OCI-LY1 (cell line): Measurements from ENCODE around the gene PTPN5.

ENCODE experiments used
- EZH2 ChIP-seq: fragments of 200-600 bp; sonication (generic), shearing (Covaris generic); IDR thresholded peaks from 2 replicates; pipeline ENCODE4 v1.8.0; 2017; ENCODE audit warnings: borderline replicate concordance, mixed run types, mild to moderate bottlenecking, antibody characterized with exemption, low read length, moderate library complexity, mixed read lengths
- TF ChIP-seq, protein P1 (sequence below): fragments of 200-600 bp; sonication (generic), shearing (Covaris generic); IDR thresholded peaks from 2 replicates; pipeline ENCODE4 v1.5.1; 2017; ENCODE audit warnings: mild to moderate bottlenecking, antibody characterized with exemption, low read length, moderate library complexity, mixed read lengths

DNA sequence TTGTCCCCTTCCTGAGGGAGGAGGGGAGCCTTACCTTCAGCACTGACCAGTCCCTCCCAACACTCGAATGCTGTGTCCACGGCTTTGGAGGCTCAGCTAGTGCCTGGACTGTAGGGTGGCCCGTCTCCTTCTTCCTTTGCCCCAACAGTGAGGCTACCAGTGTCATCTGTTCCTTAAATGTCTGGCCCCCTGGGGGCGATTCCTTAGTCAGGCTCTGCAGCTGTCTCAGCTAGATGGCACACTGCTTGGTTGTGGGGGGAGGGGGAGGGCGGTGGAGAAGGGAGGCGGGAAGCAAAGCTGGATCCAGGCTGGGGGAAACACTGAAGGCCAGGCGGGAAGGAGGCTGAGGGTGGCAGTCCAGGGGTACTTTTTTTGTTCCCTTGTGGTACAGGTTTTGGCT lies 65.6 kb downstream of the PTPN5 start, which contains the start of gene IGSF22:
- TF ChIP-seq, protein P1, sequence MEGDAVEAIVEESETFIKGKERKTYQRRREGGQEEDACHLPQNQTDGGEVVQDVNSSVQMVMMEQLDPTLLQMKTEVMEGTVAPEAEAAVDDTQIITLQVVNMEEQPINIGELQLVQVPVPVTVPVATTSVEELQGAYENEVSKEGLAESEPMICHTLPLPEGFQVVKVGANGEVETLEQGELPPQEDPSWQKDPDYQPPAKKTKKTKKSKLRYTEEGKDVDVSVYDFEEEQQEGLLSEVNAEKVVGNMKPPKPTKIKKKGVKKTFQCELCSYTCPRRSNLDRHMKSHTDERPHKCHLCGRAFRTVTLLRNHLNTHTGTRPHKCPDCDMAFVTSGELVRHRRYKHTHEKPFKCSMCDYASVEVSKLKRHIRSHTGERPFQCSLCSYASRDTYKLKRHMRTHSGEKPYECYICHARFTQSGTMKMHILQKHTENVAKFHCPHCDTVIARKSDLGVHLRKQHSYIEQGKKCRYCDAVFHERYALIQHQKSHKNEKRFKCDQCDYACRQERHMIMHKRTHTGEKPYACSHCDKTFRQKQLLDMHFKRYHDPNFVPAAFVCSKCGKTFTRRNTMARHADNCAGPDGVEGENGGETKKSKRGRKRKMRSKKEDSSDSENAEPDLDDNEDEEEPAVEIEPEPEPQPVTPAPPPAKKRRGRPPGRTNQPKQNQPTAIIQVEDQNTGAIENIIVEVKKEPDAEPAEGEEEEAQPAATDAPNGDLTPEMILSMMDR: no peak
- TF ChIP-seq EZH2: no peak
